PFSK-1 (cell line): Measurements from ENCODE around the gene AUNIP.

Experiments
- FOXP2 ChIP-seq: optimal IDR thresholded peaks from 2 replicates; pipeline ENCODE3; 2011; ENCODE audit warnings: borderline replicate concordance, control low read depth, inconsistent platforms; ENCODE audit not compliant: insufficient read depth; ENCODE audit errors: extremely low read length, extremely low read depth
- POLR2AphosphoS5 ChIP-seq: IDR thresholded peaks from 2 replicates; pipeline ENCODE4 v1.6.1; 2012; ENCODE audit warnings: low read depth, mild to moderate bottlenecking, control low read depth, low read length, moderate library complexity
- REST ChIP-seq, 2 experiments: IDR thresholded peaks; 2 replicates each; pipeline versions ENCODE4 v1.6.1 to v1.8.0; 2011 to 2012; ENCODE audit warnings: low read depth in 2 of 2, low read length in 2 of 2, control low read depth in 1 of 2, inconsistent platforms in 1 of 2, mild to moderate bottlenecking in 1 of 2, moderate library complexity in 1 of 2; ENCODE audit not compliant: insufficient read depth in 1 of 2
- SIN3A ChIP-seq: IDR thresholded peaks from 2 replicates; pipeline ENCODE4 v1.6.1; 2012; ENCODE audit warnings: mild to moderate bottlenecking, low read length, moderate library complexity, borderline replicate concordance; ENCODE audit not compliant: insufficient read depth
- TAF1 ChIP-seq: IDR thresholded peaks from 2 replicates; pipeline ENCODE4 v1.6.1; 2012; ENCODE audit warnings: low read length, control low read depth, borderline replicate concordance; ENCODE audit not compliant: insufficient read depth

AUNIP gene

DNA sequence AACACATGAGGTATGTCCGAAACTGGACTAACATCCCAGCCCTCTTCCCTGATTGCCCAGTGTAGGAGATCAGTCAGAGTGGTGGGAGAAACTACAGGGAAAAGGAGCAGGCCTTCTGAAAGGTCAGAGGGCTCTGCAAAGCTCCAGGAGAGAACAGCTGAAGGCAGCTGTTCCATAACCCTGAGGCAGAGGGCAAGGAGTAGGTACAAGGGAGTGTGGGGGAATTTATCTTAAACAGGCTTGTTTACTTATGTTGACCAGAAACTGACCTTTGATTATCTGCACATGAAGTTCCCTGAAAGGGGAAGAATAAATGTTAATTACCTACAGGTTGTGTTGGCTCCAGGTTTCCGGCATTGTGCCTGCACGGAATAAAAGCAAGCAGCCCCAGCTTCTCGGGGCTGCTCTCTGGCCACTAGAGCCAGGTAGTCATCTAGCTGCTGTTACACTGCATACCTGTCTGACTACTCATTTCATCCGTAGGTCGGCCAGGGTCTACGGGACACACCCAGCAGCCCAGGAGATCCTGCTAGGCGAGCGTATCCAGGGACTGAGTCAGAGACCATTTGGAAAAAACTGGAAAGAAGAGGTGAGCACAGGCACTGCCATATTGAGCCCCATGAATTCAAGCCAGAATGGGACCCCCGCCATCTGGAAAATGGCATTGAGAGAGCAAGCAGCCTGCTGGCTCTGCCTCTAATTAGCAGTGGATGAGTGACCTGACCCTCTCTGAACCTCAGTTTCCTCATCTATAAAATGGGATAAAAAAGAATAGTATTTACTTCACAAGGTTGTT, 31.2 kb upstream of the AUNIP start:
- no peak for TF ChIP-seq POLR2AphosphoS5
- no peak for TF ChIP-seq REST (IDR thresholded peaks at IDR 0.05; ENCODE audit: insufficient read depth in 1 of 2, low read depth in 2 of 2, low read length in 2 of 2)
- no peak for TF ChIP-seq FOXP2
- TF ChIP-seq TAF1: no peak
- TF ChIP-seq SIN3A: no peak

- TF ChIP-seq SIN3A (no peak), POLR2AphosphoS5 (no peak), REST (IDR thresholded peaks at IDR 0.05; ENCODE audit: insufficient read depth in 1 of 2, low read depth in 2 of 2, low read length in 2 of 2) (no peak), FOXP2 (no peak), TAF1 (no peak)
These were observed 30.2 kb upstream of the AUNIP start for GRCh38 chr1:25889470-25889869.

DNA sequence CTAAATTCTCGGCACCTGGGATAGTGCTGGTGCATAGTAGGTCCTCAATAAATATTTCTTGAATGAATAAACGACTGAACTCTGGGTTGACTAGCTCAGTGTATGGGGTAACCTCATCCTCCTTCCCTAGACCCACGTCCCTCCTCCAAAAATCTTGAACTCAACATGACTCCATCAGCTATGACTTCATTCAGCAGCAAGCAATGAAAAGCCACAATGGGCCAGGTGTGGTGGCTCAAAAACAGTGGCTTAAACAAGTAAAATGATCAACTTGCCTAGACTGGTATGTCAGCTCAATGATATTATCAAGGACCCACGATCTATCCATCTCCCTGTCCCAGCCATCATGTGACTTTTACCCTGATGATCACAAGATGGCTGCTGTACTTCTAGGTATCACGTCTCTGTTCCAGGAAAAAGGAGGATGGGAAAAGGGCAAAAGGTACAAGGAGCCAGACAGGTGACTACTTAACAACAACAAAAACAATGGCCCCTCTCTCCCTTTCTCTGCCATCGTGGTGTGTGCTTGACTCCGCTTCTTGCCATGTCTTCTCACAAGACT, 29.2 kb upstream of the AUNIP start:
- no peak for TF ChIP-seq SIN3A
- no peak for TF ChIP-seq FOXP2
- TF ChIP-seq TAF1: no peak
- TF ChIP-seq REST (IDR thresholded peaks at IDR 0.05; ENCODE audit: insufficient read depth in 1 of 2, low read depth in 2 of 2, low read length in 2 of 2): no peak
- TF ChIP-seq POLR2AphosphoS5: no peak

DNA sequence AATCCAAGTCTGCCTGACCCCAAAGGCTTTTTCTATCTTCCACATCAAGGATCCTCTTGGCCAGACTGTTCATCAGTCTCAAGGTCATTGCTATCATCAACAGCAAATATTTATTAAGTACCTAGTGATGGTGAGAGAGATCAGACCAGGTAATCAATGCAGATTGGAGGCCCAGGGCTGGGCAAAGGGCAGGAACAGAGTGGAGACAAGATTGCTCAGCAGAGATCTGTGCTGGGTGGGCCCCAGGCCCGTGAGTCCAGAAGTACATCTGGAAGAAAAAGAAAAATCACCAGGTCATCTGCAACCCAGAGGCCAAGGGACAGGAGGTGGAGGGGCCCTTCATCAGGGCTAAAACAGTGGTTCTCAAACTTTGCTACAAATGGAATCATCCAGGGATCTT, 26.3 kb upstream of the AUNIP start:
- TF ChIP-seq FOXP2 (no peak), SIN3A (no peak), TAF1 (no peak), REST (IDR thresholded peaks at IDR 0.05; ENCODE audit: insufficient read depth in 1 of 2, low read depth in 2 of 2, low read length in 2 of 2) (no peak), POLR2AphosphoS5 (no peak)
